LNCaP clone FGC (cell line): Measurements from ENCODE around the gene PCSK1.

Source experiments
- DNase-seq: peaks from one replicate; pipeline ENCODE4 v3.0.0-alpha.2; 2011; ENCODE audit warnings: low read depth
- H3K4me3 ChIP-seq: 2 replicates; pipeline ENCODE4 v1.5.1; 2011; ENCODE audit warnings: mild to moderate bottlenecking, low read depth, low read length, control low read depth
- CTCF ChIP-seq: IDR thresholded peaks from 2 replicates; pipeline ENCODE4 v1.5.1; 2012; ENCODE audit warnings: mild to moderate bottlenecking; ENCODE audit not compliant: control insufficient read depth, insufficient read depth; ENCODE audit errors: extremely low read depth

The PCSK1 gene

GRCh38 chr5:96433066-96433447, at the start of gene PCSK1:
PCSK1 (minus strand) TSS chr5:96433248; CDS start chr5:96433042, 206 bp downstream.
- DNase-seq, result no peak
- no peak within 1 kb of the TSS for H3K4me3 ChIP-seq
- TF ChIP-seq CTCF, result no peak

GRCh38 chr5:96481867-96482266, 48.8 kb upstream of the PCSK1 start:
- no peak for TF ChIP-seq CTCF

DNA sequence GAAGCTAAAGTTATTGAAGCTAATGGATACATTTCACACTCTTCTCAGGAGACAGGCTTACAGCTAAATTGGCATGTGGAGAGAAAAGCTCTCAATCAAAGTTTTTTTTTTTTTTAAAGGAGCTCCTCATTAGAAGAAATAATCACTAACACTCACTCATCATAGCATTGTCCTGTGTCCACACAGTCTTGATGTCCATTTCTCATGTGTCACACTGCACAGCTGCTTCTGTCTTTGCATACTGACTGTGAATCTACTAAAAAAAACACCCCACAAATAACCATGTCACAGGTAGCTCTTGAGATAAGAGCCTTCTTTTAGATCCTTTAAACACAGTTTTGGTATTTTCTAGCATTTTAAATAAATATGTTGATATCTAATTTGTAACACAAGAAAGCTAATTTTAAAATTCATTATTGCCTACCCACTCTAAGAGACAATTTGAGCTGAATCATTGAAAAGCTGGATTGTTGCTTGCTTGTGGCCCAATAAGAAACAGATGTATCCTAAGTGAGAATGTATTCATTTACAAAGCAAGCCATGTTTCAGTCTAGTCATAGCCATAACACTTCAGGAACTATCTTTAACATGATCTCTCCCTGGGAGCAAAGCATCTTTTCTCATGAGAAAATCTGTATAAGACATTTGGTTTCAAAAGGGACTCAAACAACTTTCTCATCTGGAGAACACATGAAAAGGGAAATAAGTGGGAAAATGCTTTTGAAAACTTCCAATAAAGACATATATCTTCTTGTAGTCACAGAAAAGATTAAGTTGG, 48.1 kb upstream of the PCSK1 start:
- no peak for TF ChIP-seq CTCF
- no peak for DNase-seq
- no peak overlapping the region for H3K4me3 ChIP-seq

More at GRCh38 chr5:96481867-96482266, 48.8 kb upstream of the PCSK1 start:
- no peak overlapping the region for H3K4me3 ChIP-seq
- no peak for DNase-seq

DNA sequence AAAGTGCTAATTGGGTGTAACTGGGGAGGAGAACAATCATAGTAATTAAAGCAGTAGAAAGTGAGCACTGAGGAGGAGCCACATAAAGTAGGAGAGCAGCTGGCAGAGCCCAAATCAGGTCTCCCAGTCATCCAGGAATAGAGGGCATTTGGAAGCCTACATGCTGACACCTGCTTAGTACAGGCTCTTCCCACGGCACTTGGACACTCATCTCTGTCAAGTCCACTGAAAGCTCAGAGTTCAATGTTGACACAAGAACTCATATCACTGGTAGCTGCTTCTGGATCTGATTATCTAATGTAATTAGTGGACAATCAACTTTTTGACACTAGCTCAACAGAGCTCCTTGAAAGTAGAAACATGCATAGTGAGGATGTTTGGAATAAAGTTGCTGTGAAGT, 45.9 kb upstream of the PCSK1 start:
- DNase-seq, result no peak
- TF ChIP-seq CTCF, result no peak
- no peak overlapping the region for H3K4me3 ChIP-seq

DNA sequence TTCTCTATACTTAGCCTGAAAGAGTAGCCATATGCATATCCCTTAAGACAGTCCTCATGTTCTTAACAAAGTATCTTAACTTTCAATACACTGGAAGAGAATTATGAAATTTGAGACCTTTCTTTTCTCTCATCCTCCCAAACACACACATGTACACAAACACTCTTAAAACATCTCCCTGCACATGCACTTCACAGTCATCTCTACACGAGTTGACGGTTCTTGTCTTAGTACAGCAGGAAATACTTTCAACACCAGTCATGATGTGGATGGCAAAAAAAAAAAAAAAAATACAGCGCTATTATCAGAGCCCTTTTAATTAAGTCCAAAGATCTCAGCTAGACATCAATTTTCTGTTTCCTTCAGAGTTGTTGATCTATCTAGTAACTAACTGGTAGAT, 43.6 kb upstream of the PCSK1 start:
- TF ChIP-seq CTCF, result no peak
- no peak for DNase-seq
- no peak overlapping the region for H3K4me3 ChIP-seq

DNA sequence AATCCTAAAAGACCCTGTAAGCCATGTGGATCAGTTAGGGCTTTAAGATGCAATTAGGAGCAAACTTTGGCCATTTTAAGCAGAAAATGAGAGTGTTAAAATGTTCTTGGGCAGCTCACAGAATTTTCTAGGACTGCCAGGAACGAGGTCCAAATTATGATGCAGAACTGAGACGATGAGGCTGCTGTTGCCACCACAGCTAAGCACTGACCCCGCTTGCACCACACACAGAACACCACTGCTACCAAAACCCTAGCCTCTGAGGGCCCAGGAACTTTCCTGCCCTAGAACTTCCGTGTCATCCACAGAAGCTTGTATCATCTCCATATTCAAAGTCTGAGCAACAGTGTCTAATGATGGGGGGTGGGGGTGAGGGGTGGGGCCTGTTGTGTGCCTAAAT, 41.0 kb upstream of the PCSK1 start:
- H3K4me3 ChIP-seq, result no peak overlapping the region
- TF ChIP-seq CTCF, result no peak
- DNase-seq, result no peak

DNA sequence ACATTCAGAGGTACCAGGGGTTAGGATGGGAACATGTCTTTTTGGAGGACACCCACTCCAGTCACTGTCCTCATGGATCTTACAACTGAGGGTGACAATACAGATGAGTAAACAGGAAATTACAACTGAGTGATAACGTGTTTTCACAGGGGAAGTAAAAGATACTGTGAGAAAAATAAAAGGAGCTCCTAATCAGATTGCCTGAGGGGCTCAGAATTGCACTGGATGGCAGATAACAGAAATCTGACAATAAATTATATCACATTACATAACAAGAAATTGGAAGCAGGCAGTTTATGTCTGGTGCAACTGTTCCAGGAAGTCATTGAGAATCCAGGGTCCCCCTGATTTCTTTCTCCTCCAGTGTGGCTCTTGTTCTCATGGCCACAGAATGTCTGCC, 40.1 kb upstream of the PCSK1 start:
- DNase-seq, result no peak
- no peak overlapping the region for H3K4me3 ChIP-seq
- TF ChIP-seq CTCF, result no peak
